Measurements from ENCODE around the gene FANCC.

The FANCC gene

DNA sequence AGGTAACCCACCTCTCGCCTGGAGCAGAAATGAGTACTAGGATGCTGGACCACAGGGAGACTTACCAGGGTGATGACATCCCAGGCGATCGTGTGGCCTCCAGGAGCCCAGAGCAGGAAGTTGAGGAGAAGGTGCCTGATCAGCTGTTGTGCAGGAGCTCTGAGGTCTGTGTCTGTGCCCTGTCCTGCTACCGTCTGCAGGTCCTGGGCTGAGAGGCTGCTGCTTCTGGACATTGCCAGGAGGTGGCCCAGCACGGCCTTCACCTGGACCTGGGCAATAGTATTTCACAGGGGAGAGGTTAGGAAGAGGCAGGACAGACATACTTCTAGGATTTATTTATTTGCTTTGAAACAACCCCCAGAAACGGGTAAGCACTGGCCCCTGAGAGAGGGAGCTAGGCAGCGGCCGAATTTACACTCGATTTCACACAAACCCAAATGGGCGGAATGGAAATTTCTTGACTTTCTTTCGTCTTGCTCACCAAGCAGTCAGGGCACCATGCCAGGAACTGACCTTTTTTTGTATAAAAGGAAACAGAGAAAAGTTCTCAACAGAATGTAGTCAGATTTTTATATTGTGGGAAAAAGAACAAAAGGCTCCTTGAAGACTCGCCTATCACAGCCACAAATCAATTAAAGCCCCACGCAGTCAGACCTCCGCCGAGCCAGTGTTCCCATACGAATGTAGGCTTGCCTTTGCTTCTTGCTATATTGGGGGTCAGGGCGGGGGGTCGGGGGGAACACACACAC lies 210.3 kb downstream of the FANCC start:
- Histone ChIP-seq H3K27ac (no peak overlapping the region), H3K9me3 (no peaks in the 10 kb centered on the region), H3K36me3 (peaks cover 19% of the 10 kb centered on the region), H3K4me2 (peak overlapping the region; percentile 25), H3K27me3 (no peaks in the 10 kb centered on the region), H3K9ac (no peak overlapping the region), H3K4me1 (peaks cover 21% of the 10 kb centered on the region), H4K20me1 (no peaks in the 10 kb centered on the region), H3K4me3 (no peak overlapping the region)
- TF ChIP-seq Cebpa-rat (IDR thresholded peaks at IDR 0.05), result no peak

DNA sequence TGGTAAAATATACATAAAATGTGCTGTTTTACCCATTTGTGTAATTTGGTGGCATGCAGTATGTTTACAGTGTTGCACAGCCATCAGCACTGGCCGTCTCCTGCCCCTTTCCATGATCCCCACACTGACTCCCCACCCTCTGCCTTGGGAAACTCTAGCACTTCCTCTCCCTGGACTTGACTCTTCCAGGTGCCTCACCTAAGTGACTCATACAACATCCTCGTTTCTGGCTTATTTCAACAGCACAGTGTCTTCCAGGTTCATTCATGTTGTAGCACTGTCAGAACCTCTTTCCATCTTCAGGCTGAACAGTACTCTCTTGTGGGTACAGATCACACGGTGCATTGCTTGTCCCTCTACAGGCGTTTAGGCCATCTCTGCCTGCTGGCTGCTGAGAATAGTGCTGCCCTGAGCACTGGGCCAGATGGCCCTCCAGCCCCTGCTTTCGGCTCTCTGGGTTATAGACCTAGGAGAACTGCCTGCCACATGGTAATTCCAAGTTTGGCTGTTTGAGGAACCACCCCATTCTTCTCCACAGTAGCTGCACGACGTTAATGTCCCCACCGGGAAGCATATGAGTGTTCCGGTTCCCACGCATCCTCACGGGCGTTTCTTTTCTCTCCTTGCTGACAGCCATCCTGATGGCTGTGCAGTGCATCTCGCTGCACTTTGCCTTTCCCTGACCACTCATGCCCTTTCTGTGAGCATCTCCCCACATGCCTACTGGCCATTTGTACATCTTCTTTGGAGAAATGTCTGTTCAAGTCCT lies 211.8 kb downstream of the FANCC start:
- H3K9ac ChIP-seq, result no peak overlapping the region
- no peak overlapping the region for H3K4me3 ChIP-seq
- H3K9me3 ChIP-seq, result no peaks in the 10 kb centered on the region
- H4K20me1 ChIP-seq, result no peaks in the 10 kb centered on the region
- peaks cover 14% of the 10 kb centered on the region for H3K36me3 ChIP-seq
- no peak overlapping the region for H3K4me2 ChIP-seq
- H3K27me3 ChIP-seq, result no peaks in the 10 kb centered on the region
- H3K4me1 ChIP-seq, result peaks cover 21% of the 10 kb centered on the region
- no peak for TF ChIP-seq Cebpa-rat (IDR thresholded peaks at IDR 0.05)
- H3K27ac ChIP-seq, result no peak overlapping the region

- Histone ChIP-seq H3K9me3 (no peaks in the 10 kb centered on the region), H4K20me1 (no peaks in the 10 kb centered on the region), H3K36me3 (peaks cover 16% of the 10 kb centered on the region), H3K27ac (no peak overlapping the region), H3K9ac (no peak overlapping the region), H3K4me1 (peaks cover 23% of the 10 kb centered on the region), H3K4me3 (no peak overlapping the region), H3K4me2 (no peak overlapping the region), H3K27me3 (no peaks in the 10 kb centered on the region)
- TF ChIP-seq Cebpa-rat (IDR thresholded peaks at IDR 0.05), result no peak
Measured at GRCh38 chr9:95104980-95105379, 212.5 kb downstream of the FANCC start.

DNA sequence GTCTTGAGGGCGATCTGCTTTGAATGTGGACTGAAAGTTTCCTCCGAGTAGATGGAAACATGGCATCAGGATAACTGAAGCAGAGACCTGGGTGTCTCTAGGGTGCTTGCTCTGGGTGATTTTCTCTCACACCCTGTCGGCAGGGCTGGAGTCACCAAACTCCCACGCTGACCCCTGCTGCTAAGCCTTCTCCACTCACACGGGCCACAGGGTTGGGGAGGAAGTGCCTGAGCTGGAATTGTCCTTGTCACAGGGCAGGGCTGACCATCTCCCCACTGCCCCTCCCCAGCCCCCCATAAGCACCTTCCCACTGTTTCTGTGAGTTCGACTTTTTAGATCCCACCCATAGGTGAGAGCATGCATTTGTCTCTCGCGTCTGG lies 212.9 kb downstream of the FANCC start:
- no peaks in the 10 kb centered on the region for H4K20me1 ChIP-seq
- H3K27ac ChIP-seq, result no peak overlapping the region
- H3K27me3 ChIP-seq, result no peaks in the 10 kb centered on the region
- no peak overlapping the region for H3K9ac ChIP-seq
- TF ChIP-seq Cebpa-rat (IDR thresholded peaks at IDR 0.05), result no peak
- H3K4me3 ChIP-seq, result no peak overlapping the region
- peaks cover 16% of the 10 kb centered on the region for H3K36me3 ChIP-seq
- H3K4me2 ChIP-seq, result no peak overlapping the region
- H3K4me1 ChIP-seq, result peaks cover 28% of the 10 kb centered on the region
- H3K9me3 ChIP-seq, result no peaks in the 10 kb centered on the region

- no peak for TF ChIP-seq Cebpa-rat (IDR thresholded peaks at IDR 0.05)
- Histone ChIP-seq H3K9ac (no peak overlapping the region), H3K4me2 (no peak overlapping the region), H3K27ac (no peak overlapping the region), H3K4me1 (peaks cover 33% of the 10 kb centered on the region), H3K9me3 (no peaks in the 10 kb centered on the region), H3K36me3 (peaks cover 16% of the 10 kb centered on the region), H3K4me3 (no peak overlapping the region), H4K20me1 (no peaks in the 10 kb centered on the region), H3K27me3 (no peaks in the 10 kb centered on the region)
Measured at GRCh38 chr9:95103871-95104580, 213.5 kb downstream of the FANCC start.

DNA sequence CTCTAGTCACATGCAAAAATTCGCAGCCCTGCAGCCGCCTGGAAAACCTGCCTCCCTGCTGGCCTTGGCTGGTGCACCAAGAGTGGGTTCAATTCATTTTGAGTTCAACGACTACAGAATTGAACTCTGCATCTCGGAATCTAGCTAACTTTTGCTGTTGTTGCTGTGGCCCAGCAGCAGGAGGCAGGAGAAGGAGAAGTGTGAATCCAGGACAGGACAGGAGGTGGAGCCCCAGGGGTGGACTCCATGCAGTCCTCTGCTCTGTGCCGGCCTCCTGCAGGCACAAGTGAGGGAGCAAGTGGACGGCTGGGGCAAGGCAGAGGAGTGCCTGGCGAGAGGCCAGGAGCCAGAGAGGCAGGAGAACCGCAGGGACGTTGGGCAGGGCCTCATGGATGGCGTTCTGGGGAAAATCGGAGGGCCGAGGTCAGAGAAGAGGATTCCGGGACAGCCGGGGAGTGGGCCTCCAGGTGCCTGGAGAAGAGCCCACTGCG lies 214.2 kb downstream of the FANCC start:
- TF ChIP-seq Cebpa-rat (IDR thresholded peaks at IDR 0.05), result no peak
- Histone ChIP-seq H3K4me1 (peaks cover 40% of the 10 kb centered on the region), H3K9ac (no peak overlapping the region), H3K36me3 (peaks cover 16% of the 10 kb centered on the region), H3K27me3 (no peaks in the 10 kb centered on the region), H4K20me1 (no peaks in the 10 kb centered on the region), H3K9me3 (no peaks in the 10 kb centered on the region), H3K4me3 (no peak overlapping the region), H3K4me2 (no peak overlapping the region), H3K27ac (no peak overlapping the region)

GRCh38 chr9:95102572-95102971 lies 214.9 kb downstream of the FANCC start:
- Histone ChIP-seq H3K4me1 (peaks cover 40% of the 10 kb centered on the region), H4K20me1 (no peaks in the 10 kb centered on the region), H3K9me3 (no peaks in the 10 kb centered on the region), H3K4me2 (no peak overlapping the region), H3K4me3 (no peak overlapping the region), H3K27ac (no peak overlapping the region), H3K27me3 (no peaks in the 10 kb centered on the region), H3K36me3 (peaks cover 16% of the 10 kb centered on the region), H3K9ac (no peak overlapping the region)
- TF ChIP-seq Cebpa-rat (IDR thresholded peaks at IDR 0.05), result no peak

DNA sequence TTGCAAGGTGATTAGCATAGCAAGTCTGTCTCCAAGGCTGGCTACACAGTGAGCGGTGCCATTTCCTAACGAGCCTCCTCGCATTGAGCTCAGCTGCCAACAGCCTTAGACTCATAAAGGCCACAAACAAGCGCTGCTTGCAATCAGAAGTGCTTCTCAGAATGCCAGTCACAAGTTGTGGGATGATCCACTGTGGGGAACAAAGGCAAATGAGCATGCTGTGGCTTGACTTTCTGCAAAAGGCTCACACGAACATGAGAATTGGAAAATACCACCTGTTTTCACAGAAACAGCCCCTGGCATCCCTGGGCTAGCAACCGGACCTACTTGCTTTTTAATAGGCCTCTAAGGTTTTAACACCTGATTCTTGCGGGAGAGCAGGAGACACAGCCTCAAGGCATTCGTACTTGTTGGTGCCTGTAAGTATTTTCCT lies 215.5 kb downstream of the FANCC start:
- no peak overlapping the region for H3K4me3 ChIP-seq
- H3K9me3 ChIP-seq, result no peaks in the 10 kb centered on the region
- no peak for TF ChIP-seq Cebpa-rat (IDR thresholded peaks at IDR 0.05)
- H3K27me3 ChIP-seq, result no peaks in the 10 kb centered on the region
- H3K4me1 ChIP-seq, result peaks cover 39% of the 10 kb centered on the region
- no peaks in the 10 kb centered on the region for H4K20me1 ChIP-seq
- no peak overlapping the region for H3K9ac ChIP-seq
- no peak overlapping the region for H3K4me2 ChIP-seq
- peaks cover 12% of the 10 kb centered on the region for H3K36me3 ChIP-seq
- no peak overlapping the region for H3K27ac ChIP-seq

GRCh38 chr9:95101326-95101725 lies 216.2 kb downstream of the FANCC start:
- no peak overlapping the region for H3K4me3 ChIP-seq

More at GRCh38 chr9:95101326-95101725, 216.2 kb downstream of the FANCC start:
- H3K9ac ChIP-seq, result no peak overlapping the region
- no peak overlapping the region for H3K4me2 ChIP-seq
- H3K27me3 ChIP-seq, result no peaks in the 10 kb centered on the region
- no peak for TF ChIP-seq Cebpa-rat (IDR thresholded peaks at IDR 0.05)
- H3K4me1 ChIP-seq, result peaks cover 38% of the 10 kb centered on the region
- H3K27ac ChIP-seq, result no peak overlapping the region
- peaks cover 6% of the 10 kb centered on the region; the same call in 1 of the 2 replicates for H3K36me3 ChIP-seq
- no peaks in the 10 kb centered on the region for H3K9me3 ChIP-seq
- H4K20me1 ChIP-seq, result no peaks in the 10 kb centered on the region

All from BLaER1 (cell line).